ENCODE data around the gene KRTAP1-3.
"Not testable (repeated sequence)": the region's sequence is repeated elsewhere in the genome, so short reads cannot be mapped to it uniquely, and the experiment has no call there.

Gene KRTAP1-3

GRCh38 chr17:41054556-41054955 lies 19.9 kb upstream of the KRTAP1-3 start:
- not testable (repeated sequence) for DNase-seq (ENCODE audit: low spot score)

GRCh38 chr17:41054025-41054424 lies 19.4 kb upstream of the KRTAP1-3 start:
- no peak for DNase-seq (ENCODE audit: low spot score)

GRCh38 chr17:41052566-41052965 lies 17.9 kb upstream of the KRTAP1-3 start:
- DNase-seq (ENCODE audit: low spot score): no peak

GRCh38 chr17:41049110-41049509 lies 14.4 kb upstream of the KRTAP1-3 start:
- no peak for DNase-seq (ENCODE audit: low spot score)

- DNase-seq (ENCODE audit: low spot score): no peak
Measured at GRCh38 chr17:41048441-41048840, 13.8 kb upstream of the KRTAP1-3 start.

GRCh38 chr17:41046735-41047465 lies 12.2 kb upstream of the KRTAP1-3 start, which contains the start of gene KRTAP2-1:
Gene KRTAP2-1 (minus strand): TSS chr17:41047316. CDS start chr17:41047267, 49 bp downstream.
- not testable (repeated sequence) for DNase-seq (ENCODE audit: low spot score)

- DNase-seq (ENCODE audit: low spot score): no peak
Measured at GRCh38 chr17:41042953-41043352, 8.3 kb upstream of the KRTAP1-3 start.

GRCh38 chr17:41040783-41041571 lies 6.3 kb upstream of the KRTAP1-3 start, which contains the start of gene KRTAP1-1:
Gene KRTAP1-1 (minus strand): TSS chr17:41041450. CDS start chr17:41041397, 53 bp downstream.
- not testable (repeated sequence) for DNase-seq (ENCODE audit: low spot score)

- DNase-seq (ENCODE audit: low spot score): no peak
Measured at GRCh38 chr17:41037853-41038350, 3.2 kb upstream of the KRTAP1-3 start.

- no peak for DNase-seq (ENCODE audit: low spot score)
Measured at GRCh38 chr17:41029633-41030245, 4.9 kb downstream of the KRTAP1-3 start, which contains the start of gene KRTAP1-4. Gene KRTAP1-4 (minus strand): TSS chr17:41030195. CDS start chr17:41030078, 117 bp downstream.

GRCh38 chr17:41026715-41027471 lies 7.8 kb downstream of the KRTAP1-3 start, which contains the start of gene KRTAP1-5:
Gene KRTAP1-5 (minus strand): TSS chr17:41027208. CDS start chr17:41027155, 53 bp downstream.
- no peak for DNase-seq (ENCODE audit: low spot score)

- DNase-seq (ENCODE audit: low spot score): no peak
Measured at GRCh38 chr17:41024697-41025096, 10.0 kb downstream of the KRTAP1-3 start.

GRCh38 chr17:41020336-41020735 lies 14.3 kb downstream of the KRTAP1-3 start:
- no peak for DNase-seq (ENCODE audit: low spot score)

- no peak for DNase-seq (ENCODE audit: low spot score)
Measured at GRCh38 chr17:41019415-41019814, 15.3 kb downstream of the KRTAP1-3 start.

GRCh38 chr17:41018541-41018940 lies 16.1 kb downstream of the KRTAP1-3 start:
- no peak for DNase-seq (ENCODE audit: low spot score)

- DNase-seq (ENCODE audit: low spot score): no peak
Measured at GRCh38 chr17:41016578-41017215, 18.0 kb downstream of the KRTAP1-3 start.

GRCh38 chr17:41015454-41015853 lies 19.2 kb downstream of the KRTAP1-3 start:
- DNase-seq (ENCODE audit: low spot score): no peak

- DNase-seq (ENCODE audit: low spot score): no peak
Measured at GRCh38 chr17:41013606-41014005, 21.1 kb downstream of the KRTAP1-3 start.

- no peak for DNase-seq (ENCODE audit: low spot score)
Measured at GRCh38 chr17:41013181-41013580, 21.5 kb downstream of the KRTAP1-3 start.

- no peak for DNase-seq (ENCODE audit: low spot score)
Measured at GRCh38 chr17:41012326-41013120, 22.2 kb downstream of the KRTAP1-3 start.

Measured in pons (tissue), 1 donor.